Limb (tissue), 2 donors: ENCODE data around the gene USP20.

ENCODE experiments used
- DNase-seq, 2 donors: peaks; one replicate each; pipeline ENCODE4 v3.0.0-alpha.2; 2016; ENCODE audit errors: extremely low spot score in 2 of 2

USP20 gene

DNA sequence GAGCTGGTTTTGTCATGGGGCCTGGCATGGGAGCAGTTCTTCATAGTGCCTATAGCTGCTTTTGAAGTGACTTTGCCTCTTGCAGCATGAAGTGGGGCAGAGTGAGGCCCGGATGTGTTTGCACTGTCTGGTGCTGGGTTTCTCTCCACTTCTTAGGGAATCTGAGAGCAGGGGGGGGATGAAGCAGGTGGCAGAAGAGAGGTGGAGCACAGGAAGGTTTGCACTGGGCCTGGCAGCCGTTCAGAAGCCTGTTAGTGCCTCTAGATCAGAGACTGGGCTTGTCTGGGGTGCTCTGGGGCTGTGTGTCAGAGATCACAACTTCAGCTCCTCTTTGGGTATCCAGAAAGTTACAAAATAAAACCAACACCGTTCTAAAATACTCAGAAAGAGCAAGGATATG is 18.4 kb downstream of the USP20 start:
- no peak for DNase-seq

- no peak for DNase-seq
Observed at GRCh38 chr9:129854588-129855110, 19.4 kb downstream of the USP20 start.

GRCh38 chr9:129857207-129857606 is 21.9 kb downstream of the USP20 start:
- no peak for DNase-seq

GRCh38 chr9:129858167-129858962 is 23.1 kb downstream of the USP20 start:
- DNase-seq = no peak

GRCh38 chr9:129860653-129861446 is 25.6 kb downstream of the USP20 start:
- DNase-seq = no peak

GRCh38 chr9:129861447-129861827 is 26.2 kb downstream of the USP20 start:
- no peak for DNase-seq

GRCh38 chr9:129863059-129863690 is 27.9 kb downstream of the USP20 start:
- DNase-seq = no peak

- no peak for DNase-seq
Observed at GRCh38 chr9:129864991-129865647, 29.9 kb downstream of the USP20 start.

DNA sequence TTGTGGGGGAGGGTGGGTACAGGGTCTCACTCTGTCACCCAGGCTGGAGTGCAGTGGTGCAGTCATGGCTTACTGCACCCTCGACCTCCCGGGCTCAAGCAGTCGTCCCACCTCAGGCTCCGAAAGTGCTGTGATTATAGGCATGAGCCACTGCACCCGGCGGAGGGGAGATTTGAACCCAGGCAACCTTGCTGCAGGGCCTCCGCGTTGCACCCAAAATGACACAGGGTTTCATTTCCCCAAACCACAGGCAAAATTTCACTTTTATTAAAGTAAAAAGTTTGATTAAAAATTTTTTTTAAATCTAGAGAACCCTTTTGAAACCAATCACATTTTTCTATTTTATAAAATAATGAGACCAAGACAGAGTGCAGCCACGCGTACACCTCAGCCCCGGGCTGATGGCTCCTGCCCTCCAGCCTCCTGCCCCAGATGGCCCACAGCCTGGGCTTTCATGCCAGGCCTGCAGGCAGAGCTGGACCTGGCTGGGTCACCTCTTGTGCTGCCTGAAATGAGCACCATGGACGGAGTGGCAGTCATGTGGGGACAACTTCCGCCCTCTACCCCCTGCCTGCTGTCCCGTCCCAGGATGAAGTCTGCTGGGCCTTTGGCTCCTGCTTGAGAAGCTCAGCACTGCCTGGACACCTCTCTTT is 30.5 kb downstream of the USP20 start:
- DNase-seq = no peak

DNA sequence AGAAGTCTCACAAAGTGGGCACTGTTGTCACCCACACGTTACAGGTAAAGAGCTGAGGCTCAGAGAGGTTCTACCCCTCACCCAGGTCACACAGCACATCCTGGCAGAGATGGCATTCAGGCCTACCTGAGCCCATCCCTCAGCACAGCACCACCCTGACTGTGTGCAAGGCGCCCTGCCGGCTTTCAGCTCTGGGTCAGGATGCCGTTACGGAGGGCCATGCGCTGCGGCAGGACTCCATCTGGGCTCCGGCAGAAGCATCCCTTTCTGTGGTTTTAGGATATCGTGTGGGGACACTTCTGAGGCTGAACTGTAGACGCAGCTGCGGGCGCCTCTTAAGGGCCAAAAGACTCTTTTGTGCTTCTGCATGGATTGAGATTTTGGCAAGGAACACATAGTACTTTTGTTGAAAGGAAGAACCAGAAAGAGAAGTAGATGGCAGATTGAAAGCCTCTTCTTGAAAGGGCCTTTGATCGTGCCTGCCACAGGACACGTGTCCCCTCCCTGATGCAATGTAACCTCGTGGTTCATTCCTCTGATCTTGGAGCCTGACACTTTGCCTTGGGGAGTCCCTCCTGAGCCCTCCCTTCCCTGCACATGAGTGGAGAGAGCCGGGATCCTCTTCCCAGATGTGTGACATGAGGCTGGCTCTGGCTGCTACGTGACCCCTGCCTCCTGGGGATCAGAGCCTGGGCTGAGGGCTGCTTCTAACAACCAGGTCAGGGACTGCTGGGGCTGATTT is 31.3 kb downstream of the USP20 start:
- DNase-seq = no peak

DNA sequence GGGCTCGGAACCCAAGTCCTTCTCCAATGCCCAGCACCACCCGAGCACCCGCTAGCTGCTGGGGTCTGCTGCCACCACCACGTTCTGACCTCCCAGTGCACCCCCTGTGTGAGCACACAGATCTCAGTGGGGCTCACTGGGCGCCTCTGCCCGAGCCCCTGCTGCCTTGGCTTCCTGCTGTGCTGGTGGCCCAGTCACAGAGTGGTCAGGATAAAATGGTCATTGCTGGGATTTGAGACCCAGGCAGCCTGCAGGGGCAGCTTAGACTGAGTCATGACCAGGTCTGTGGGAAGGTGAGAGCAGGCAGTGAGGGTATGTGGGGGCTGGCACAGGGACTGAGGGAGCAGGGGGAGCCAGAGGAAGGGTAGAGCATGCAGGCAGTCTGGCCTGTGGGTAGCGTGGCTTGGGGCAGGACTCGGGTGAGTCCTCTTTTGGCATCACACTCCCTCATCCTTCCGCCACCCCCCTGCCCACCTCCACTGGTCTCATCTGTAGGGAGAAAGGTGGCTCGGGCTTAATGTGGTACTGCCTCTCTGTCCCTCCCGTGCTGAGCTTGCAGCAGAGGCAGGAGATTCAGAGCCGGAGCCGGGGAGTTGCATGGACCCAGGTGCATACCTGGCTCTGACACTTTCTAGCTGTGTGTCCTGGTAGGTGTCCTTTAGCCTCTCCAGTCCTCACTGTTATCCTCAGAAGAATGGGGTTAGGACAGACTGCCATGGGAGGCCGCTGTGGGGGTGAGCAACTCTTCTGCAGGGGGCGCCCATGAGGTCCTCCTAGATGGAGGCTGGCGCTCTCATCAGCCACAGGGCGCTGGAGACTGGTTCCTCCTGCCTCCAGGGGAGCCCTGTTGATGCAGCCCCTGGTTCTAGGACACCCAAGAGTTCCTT is 32.1 kb downstream of the USP20 start:
- DNase-seq = no peak

DNA sequence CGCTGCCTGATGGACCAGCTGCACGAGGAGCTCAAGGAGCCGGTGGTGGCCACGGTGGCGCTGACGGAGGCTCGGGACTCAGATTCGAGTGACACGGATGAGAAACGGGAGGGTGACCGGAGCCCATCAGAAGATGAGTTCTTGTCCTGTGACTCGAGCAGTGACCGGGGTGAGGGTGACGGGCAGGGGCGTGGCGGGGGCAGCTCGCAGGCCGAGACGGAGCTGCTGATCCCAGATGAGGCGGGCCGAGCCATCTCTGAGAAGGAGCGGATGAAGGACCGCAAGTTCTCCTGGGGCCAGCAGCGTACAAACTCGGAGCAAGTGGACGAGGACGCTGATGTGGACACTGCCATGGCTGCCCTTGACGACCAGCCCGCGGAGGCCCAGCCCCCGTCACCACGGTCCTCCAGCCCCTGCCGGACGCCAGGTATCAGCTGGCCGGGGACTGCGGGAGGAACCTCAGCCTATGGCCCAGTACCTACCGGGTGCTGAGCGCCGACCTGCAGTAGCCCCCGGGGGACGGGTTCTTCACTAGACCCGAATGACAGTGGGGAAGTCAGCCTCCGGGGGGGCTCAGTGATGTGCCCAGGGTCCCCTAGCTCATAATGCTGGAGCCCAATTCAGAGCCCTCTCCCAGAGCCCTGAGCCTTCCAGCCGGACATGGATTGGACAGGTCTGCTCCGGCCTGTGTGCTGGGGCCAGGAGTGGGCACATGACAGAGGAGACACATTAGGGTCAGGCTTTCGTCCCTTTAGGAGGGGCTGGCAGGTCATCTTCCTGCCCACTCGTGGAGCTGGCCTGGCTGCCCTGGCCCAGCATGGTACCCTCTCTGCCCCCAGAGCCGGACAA is 33.0 kb downstream of the USP20 start:
- no peak for DNase-seq

- no peak for DNase-seq
Observed at GRCh38 chr9:129868872-129869486, 33.7 kb downstream of the USP20 start.

GRCh38 chr9:129869585-129870501 is 34.6 kb downstream of the USP20 start:
- no peak for DNase-seq

- no peak for DNase-seq
Observed at GRCh38 chr9:129871046-129871445, 35.8 kb downstream of the USP20 start.

DNA sequence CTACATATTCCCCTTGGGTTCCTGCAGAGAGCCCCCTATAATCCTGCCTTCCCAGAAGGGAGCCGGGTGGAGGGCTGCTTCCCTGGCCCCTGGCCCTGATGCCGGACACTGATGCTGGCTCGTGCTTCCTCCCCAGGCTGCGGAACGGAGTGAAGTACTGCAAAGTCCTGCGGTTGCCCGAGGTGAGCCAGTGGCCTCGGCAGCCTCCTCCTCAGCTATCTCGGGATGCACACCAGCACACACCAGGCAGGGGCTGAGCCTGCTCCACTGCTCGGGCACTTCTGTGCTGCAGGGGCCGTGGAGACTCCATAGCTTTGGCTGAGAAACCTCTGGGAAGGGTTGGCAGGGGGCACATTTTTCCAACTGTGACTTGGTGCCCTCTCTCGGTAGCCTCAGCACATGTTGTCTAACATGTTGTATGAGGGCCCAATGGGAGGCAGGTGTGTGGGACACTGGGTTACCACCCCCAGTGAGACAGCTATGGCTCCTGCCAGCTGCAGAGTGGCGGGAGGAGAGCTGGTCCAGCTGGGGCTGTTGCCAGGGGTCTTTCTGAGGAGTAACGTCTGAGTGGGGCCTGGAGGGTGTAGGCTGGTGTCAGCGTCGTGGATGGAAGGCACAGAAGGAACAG is 38.4 kb downstream of the USP20 start:
- DNase-seq = no peak
